SIG-M5 treated with dmso at 0.1 percent for 504 hours (cell line): ENCODE measurements around the gene BICC1.

ENCODE experiments used
- DNase-seq: peaks from one replicate; lab custom pipeline; 2025; ENCODE audit not compliant: unreplicated experiment; lab: John Stamatoyannopoulos, UW

Gene BICC1

GRCh38 chr10:58516119-58516518, 3.4 kb downstream of the BICC1 start:
- DNase-seq: no peak

DNA sequence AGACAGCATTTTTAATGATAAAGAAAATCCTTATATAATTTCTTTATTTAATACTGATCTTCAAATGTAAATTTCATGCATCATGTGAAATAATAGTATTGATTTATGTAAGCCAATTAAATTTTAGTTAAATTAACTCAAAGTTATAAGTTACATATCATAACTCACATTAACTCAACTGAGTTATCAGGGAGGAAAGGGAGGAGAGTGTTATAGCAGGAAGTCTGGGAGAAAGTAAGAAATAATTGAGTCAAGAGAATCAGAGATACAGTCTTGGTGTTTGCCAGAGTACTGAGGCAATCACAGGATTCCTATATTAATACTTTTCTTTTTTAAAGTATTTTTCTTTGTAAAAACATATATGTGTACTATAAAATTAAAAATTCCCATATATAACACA, 4.0 kb downstream of the BICC1 start:
- no peak for DNase-seq

- DNase-seq: no peak
These were observed 4.4 kb downstream of the BICC1 start for GRCh38 chr10:58517081-58517480.

GRCh38 chr10:58517491-58518355, 5.1 kb downstream of the BICC1 start:
- no peak for DNase-seq

DNA sequence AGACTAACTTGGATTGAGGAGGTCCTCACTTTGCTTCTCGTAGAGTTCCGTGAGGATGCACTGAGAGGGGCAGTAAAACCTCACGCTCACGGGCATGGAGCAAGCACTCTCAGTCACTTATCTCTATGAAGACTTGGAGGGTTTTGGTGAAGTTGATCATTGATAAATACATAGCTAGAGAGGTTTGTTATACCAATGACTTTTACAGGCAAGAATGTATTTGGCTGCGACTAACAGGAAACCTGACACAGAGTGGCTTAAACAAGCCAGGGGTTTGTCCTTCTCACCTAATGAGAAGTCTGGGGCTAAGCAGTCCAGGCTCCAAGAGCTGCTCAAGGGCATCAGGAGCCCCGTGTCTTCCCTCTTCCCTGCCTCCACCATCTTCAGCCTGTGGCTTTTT, 6.1 kb downstream of the BICC1 start:
- no peak for DNase-seq

DNA sequence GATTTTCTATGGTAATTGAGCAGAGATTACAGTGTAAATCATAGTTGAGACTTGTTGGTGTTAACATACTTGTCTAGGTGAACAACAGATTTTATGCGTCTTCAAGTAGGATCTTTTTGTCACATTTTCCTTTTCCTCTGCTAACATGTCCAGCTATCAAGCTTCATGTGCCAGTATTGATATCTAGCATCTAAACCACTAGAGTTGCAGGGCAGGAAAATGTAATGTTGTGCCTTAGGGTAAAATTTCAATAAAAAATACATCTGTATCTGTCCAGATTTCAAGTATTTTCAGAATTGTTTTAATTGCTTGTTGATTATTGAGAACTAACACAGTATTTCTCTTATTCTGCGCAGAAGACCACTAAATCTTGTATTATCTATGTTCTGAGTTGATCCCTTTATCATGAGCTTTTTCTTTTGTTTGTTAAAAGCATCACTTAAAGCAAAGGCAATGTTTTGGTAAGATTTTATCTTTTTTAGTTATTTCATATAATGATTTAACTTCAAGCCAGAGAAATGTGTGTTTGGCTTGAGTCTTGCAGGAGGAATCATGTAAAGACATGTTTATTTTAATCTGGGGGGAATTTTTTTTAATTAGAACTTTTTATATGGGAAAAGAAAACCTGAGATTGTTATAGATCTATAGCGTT, 16.5 kb downstream of the BICC1 start:
- DNase-seq: no peak

GRCh38 chr10:58531084-58531695, 18.5 kb downstream of the BICC1 start:
- peak; percentile 61 for DNase-seq

DNA sequence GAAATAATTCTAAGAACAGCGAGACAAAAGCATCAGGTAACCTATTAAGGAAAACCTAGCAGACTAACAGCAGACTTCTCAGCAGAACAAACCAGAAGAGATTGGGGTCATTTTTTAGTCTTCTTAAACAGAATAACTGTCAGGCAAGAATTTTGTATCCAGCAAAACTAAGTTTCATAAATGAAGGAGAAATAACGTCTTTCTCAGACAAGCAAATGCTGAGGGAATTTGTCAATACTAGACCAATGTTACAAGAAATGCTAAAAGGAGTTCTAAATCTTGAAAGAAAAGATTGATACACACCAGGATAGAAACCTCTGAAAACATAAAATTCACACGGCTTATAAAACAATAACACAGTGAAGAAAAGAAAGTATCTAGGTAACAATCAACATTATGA, 22.6 kb downstream of the BICC1 start:
- DNase-seq: no peak

GRCh38 chr10:58543141-58543540, 30.5 kb downstream of the BICC1 start:
- DNase-seq: peak; percentile 8

GRCh38 chr10:58544135-58544534, 31.5 kb downstream of the BICC1 start:
- no peak for DNase-seq

DNA sequence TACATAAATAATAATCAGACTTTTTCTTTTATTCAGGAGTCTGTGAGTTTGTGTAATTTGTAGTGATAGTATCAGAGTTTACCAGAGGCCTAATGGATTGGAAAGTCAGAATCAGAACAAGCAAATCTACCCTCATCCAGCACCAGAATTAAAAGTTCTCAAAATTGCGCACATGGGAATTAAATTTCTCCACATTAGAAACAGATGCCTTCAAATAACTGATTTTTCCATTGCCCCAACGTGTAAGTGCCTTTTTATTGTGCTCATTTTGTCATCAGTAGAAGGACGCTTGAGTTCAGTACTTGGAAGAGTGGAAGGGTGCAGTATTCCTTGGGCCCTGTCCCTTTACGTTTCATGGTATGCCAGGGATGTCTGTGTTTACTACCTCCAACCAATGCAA, 32.8 kb downstream of the BICC1 start:
- no peak for DNase-seq

DNA sequence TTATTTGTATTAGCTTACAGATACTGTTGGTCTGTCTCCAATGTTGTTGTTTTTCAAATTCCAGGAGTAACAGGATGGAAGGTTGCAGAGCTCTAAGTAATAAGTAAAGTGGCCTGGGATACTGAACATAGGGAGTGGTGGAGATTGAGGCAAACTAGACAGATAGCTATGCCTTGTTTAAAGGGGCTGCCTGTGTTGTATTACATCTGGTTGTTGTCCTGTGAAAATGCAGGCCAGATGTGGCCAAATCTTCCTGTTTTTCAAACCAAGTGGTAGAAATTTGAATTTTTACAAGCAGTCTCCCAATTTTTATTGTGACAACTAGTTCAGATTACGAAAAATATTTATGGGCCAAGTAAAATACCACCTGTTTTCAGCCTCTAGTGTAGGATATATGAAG, 33.5 kb downstream of the BICC1 start:
- DNase-seq: no peak

DNA sequence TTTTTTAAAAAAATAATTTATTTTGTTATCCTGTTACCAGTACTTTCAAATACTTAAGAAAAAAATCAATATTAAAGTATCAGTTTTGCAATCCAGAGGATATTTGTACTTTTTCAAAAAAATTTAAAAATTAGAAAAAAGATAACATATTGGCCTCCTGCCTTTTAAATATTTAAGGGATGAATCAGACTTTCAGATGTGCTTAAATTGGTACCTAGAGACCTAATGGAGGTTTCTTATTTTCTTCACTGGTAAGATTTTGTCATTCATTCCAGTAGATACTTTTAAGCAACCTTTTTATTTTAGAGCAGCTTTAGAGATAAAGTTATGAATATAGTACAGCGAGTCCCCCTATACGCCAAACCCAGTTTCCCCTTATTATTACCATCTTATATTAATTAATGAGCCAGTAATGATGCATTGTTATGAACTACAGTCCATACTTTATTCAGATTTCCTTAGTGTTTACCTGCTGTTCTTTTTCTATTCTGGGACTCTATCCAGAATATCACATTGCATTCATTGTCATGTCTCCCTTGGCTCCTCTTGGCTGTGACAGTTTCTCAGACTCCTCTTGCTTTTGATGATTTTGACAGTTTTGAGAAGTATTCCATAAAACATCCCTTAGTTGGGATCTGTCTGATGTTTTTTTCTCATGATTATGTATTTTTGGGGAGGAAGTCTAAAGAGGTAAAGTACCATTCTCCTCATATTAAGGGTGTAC, 34.2 kb downstream of the BICC1 start:
- no peak for DNase-seq

- no peak for DNase-seq
These were observed 35.3 kb downstream of the BICC1 start for GRCh38 chr10:58547963-58548362.

- DNase-seq: no peak
These were observed 41.6 kb downstream of the BICC1 start for GRCh38 chr10:58554316-58554715.

DNA sequence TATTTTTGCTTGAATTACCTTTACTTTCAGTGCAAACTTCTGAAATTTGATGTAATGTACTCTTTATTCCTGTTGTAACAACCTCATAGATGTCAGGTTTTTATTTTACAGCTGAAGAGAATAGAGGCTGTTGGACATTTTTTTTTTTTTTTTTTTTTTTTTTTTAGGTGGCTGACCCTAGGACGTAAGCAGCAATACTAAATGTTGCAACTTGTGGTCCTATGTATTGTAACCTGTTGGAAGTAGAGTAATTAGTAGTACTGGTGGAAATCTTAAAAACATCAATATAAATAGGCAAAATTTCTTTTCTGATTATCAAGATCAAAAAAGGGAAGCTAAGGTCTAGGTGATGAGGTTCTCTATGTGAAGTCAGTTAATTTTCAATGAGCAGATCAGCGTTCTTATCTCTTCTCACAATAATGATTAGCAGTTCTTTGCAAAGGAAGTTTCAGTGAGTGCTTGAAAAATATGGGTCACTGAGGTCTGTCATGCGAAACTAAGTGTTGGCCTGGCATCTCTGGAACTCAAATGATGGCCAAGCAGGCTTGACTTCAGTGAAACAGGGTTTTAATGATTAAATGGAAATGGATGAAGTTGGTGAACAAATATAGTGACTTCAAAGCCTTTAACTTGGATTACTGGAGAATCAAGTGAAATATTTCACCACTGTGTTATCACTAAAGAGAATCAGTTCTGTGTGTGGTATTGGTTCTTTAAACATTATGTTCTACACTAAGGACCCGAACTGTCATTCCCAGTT, 42.7 kb downstream of the BICC1 start:
- no peak for DNase-seq

DNA sequence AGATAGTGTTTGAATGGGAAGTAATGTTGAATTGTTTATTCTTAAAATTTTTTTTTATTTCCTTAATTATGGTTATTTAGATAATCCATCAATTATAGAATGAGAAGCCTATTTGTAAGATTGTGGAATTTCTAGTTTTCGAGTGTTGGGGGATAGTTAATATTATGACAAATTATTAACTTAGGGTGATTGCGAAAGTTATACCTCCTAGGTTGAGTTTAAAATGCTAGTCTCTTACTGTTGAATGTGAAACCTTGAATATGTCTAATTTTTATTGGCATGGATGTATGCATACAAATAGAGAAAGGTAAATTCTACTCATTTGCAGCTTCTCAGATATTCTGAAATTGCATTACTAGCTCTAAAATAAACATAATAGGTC, 43.2 kb downstream of the BICC1 start:
- DNase-seq: no peak

- DNase-seq: no peak
These were observed 44.0 kb downstream of the BICC1 start for GRCh38 chr10:58556516-58557165.

DNA sequence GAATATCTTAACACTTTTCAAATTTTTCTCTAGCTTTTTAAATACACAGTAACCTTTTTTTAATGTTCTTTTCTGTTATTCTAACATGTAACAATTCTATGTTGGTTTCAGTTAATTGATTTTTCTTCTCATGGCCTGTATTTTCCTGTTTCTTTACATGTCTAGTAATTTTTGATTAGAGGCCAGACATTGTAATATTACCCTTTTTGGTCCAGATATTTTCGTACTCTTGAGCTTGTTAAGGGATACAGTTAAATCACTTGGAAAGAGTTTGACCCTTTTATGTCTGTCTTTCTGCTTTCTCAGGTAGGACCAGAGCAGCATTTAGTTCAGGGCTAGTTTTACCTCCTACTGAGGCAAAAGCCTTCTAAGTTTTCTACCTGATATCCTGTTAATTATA, 45.0 kb downstream of the BICC1 start:
- no peak for DNase-seq

- DNase-seq: no peak
These were observed 47.4 kb downstream of the BICC1 start for GRCh38 chr10:58560068-58560467.
